ENCODE data around the gene GCKR. TPM values are rescaled to one million over a fixed set of nuclear protein-coding genes. Genes with fewer than 3 reads are reported as not detected.

Gene GCKR
- total and polyA plus RNA-seq, 2 of the 13 experiments (the other 11 are each of a cell fraction or from before 2014, with no cell fraction given) = 15.2 to 48.3 TPM

DNA sequence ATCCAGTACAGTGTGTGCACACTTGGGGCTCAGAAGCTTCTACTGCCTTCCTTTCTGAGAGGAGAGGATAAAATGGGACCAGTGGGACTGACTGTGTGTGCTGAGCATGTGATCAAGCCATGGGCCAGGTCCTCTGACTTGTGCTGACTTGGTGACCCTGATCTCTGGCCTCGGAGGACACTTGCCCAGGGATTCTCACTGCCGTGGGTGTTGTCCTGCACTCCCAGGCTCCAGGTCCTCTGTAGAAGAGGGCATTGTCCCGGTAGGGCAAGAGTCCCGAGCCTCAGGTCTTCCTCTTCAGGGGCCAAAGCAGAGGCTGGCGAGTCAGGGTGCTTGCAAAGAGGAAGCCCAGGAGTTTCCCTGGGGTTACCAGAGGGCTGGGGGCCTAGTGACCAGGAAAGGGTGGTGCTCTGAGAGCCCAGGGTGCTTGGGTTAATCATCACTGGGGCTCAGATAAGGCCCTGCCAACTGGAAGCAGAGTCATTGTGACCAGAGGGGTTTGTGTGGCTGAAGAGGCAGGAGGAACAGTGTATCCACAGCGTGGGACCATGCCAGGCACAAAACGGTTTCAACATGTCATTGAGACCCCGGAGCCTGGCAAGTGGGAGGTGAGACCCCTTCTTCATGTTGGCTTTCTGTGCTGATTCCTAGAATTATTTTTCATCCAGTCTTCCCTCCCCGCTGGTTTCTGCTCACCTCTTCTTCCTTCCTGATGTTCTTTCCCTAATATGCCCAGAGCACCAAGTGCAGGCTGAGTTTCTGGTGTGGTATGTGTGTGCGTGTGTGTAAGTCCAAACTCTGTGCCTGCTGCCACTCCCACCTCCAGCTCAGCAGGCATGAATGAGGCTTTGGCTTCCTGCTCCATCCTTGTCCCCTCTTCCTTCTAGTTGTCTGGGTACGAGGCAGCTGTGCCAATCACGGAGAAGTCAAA is at the start of gene GCKR (continued):
- TF ChIP-seq PAF1 (CRISPR knock-in tag; IDR thresholded peaks at IDR 0.05) = no peak
- TF ChIP-seq ZFP41 (CRISPR knock-in tag; IDR thresholded peaks at IDR 0.05; ENCODE audit: borderline replicate concordance) = peak; percentile 9
- TF ChIP-seq TGIF2 (CRISPR knock-in tag; IDR thresholded peaks at IDR 0.05) = no peak; the same call in 1 of the 2 replicates
- TF ChIP-seq, protein P1, sequence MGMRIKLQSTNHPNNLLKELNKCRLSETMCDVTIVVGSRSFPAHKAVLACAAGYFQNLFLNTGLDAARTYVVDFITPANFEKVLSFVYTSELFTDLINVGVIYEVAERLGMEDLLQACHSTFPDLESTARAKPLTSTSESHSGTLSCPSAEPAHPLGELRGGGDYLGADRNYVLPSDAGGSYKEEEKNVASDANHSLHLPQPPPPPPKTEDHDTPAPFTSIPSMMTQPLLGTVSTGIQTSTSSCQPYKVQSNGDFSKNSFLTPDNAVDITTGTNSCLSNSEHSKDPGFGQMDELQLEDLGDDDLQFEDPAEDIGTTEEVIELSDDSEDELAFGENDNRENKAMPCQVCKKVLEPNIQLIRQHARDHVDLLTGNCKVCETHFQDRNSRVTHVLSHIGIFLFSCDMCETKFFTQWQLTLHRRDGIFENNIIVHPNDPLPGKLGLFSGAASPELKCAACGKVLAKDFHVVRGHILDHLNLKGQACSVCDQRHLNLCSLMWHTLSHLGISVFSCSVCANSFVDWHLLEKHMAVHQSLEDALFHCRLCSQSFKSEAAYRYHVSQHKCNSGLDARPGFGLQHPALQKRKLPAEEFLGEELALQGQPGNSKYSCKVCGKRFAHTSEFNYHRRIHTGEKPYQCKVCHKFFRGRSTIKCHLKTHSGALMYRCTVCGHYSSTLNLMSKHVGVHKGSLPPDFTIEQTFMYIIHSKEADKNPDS (CRISPR knock-in tag; IDR thresholded peaks at IDR 0.05) = no peak; the same call in 1 of the 2 replicates
- peak; percentile 89 for TF ChIP-seq GATAD2A (CRISPR knock-in tag; IDR thresholded peaks at IDR 0.05)
- TF ChIP-seq, protein P2, sequence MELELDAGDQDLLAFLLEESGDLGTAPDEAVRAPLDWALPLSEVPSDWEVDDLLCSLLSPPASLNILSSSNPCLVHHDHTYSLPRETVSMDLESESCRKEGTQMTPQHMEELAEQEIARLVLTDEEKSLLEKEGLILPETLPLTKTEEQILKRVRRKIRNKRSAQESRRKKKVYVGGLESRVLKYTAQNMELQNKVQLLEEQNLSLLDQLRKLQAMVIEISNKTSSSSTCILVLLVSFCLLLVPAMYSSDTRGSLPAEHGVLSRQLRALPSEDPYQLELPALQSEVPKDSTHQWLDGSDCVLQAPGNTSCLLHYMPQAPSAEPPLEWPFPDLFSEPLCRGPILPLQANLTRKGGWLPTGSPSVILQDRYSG (CRISPR knock-in tag; IDR thresholded peaks at IDR 0.05) = peak; percentile 19; the same call in 1 of the 2 replicates
- TF ChIP-seq, protein P3, sequence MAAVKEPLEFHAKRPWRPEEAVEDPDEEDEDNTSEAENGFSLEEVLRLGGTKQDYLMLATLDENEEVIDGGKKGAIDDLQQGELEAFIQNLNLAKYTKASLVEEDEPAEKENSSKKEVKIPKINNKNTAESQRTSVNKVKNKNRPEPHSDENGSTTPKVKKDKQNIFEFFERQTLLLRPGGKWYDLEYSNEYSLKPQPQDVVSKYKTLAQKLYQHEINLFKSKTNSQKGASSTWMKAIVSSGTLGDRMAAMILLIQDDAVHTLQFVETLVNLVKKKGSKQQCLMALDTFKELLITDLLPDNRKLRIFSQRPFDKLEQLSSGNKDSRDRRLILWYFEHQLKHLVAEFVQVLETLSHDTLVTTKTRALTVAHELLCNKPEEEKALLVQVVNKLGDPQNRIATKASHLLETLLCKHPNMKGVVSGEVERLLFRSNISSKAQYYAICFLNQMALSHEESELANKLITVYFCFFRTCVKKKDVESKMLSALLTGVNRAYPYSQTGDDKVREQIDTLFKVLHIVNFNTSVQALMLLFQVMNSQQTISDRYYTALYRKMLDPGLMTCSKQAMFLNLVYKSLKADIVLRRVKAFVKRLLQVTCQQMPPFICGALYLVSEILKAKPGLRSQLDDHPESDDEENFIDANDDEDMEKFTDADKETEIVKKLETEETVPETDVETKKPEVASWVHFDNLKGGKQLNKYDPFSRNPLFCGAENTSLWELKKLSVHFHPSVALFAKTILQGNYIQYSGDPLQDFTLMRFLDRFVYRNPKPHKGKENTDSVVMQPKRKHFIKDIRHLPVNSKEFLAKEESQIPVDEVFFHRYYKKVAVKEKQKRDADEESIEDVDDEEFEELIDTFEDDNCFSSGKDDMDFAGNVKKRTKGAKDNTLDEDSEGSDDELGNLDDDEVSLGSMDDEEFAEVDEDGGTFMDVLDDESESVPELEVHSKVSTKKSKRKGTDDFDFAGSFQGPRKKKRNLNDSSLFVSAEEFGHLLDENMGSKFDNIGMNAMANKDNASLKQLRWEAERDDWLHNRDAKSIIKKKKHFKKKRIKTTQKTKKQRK (IDR thresholded peaks at IDR 0.05; ENCODE audit: low read length) = no peak
- TF ChIP-seq, protein P4, sequence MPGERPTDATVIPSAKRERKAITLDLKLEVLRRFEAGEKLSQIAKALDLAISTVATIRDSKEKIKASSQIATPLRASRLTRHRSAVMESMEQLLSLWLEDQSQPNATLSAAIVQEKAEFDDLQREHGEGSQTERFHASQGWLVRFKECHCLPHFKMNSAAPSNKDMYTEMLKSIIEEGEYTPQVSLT (CRISPR knock-in tag; IDR thresholded peaks at IDR 0.05; ENCODE audit: borderline replicate concordance, low read depth) = no peak; the same call in 1 of the 2 replicates
- TF ChIP-seq ZFP36 (IDR thresholded peaks at IDR 0.05; ENCODE audit: borderline replicate concordance, low read depth, low read length, partially characterized antibody) = no peak
- no peak; the same call in 1 of the 2 replicates for TF ChIP-seq ZNF841 (CRISPR knock-in tag; IDR thresholded peaks at IDR 0.05; ENCODE audit: borderline replicate concordance)
- TF ChIP-seq, protein P5, sequence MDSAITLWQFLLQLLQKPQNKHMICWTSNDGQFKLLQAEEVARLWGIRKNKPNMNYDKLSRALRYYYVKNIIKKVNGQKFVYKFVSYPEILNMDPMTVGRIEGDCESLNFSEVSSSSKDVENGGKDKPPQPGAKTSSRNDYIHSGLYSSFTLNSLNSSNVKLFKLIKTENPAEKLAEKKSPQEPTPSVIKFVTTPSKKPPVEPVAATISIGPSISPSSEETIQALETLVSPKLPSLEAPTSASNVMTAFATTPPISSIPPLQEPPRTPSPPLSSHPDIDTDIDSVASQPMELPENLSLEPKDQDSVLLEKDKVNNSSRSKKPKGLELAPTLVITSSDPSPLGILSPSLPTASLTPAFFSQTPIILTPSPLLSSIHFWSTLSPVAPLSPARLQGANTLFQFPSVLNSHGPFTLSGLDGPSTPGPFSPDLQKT (CRISPR knock-in tag; IDR thresholded peaks at IDR 0.05; ENCODE audit: borderline replicate concordance) = no peak
- TF ChIP-seq, protein P6, sequence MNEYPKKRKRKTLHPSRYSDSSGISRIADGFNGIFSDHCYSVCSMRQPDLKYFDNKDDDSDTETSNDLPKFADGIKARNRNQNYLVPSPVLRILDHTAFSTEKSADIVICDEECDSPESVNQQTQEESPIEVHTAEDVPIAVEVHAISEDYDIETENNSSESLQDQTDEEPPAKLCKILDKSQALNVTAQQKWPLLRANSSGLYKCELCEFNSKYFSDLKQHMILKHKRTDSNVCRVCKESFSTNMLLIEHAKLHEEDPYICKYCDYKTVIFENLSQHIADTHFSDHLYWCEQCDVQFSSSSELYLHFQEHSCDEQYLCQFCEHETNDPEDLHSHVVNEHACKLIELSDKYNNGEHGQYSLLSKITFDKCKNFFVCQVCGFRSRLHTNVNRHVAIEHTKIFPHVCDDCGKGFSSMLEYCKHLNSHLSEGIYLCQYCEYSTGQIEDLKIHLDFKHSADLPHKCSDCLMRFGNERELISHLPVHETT (CRISPR knock-in tag; conservative IDR thresholded peaks at IDR 0.05) = peak; percentile 71; the same call in 1 of the 2 replicates
- TF ChIP-seq ZKSCAN1 (IDR thresholded peaks at IDR 0.05; ENCODE audit: low read length) = peak; percentile 97
- TF ChIP-seq, protein P7, sequence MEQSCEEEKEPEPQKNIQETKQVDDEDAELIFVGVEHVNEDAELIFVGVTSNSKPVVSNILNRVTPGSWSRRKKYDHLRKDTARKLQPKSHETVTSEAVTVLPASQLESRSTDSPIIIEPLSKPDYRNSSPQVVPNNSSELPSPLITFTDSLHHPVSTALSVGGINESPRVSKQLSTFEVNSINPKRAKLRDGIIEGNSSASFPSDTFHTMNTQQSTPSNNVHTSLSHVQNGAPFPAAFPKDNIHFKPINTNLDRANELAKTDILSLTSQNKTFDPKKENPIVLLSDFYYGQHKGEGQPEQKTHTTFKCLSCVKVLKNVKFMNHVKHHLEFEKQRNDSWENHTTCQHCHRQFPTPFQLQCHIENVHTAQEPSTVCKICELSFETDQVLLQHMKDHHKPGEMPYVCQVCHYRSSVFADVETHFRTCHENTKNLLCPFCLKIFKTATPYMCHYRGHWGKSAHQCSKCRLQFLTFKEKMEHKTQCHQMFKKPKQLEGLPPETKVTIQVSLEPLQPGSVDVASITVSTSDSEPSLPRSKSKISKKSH (CRISPR knock-in tag; IDR thresholded peaks at IDR 0.05; ENCODE audit: borderline replicate concordance) = no peak; the same call in 1 of the 2 replicates
- TF ChIP-seq MIER2 (CRISPR knock-in tag; IDR thresholded peaks at IDR 0.05) = no peak

All from HepG2 (cell line).